Posterior vena cava (tissue), 2 donors: ENCODE measurements around the gene AOX1. TPM values are rescaled to one million over a fixed set of nuclear protein-coding genes. Genes with fewer than 3 reads are reported as not detected.
"Not testable (repeated sequence)": the region's sequence is repeated elsewhere in the genome, so short reads cannot be mapped to it uniquely, and the experiment has no call there.

Source experiments
- DNase-seq: peaks from one replicate; pipeline ENCODE4 v3.0.0-alpha.2; 2020; ENCODE audit warnings: low spot score
- intact Hi-C, 2 donors: fragments of 100-400 bp; cut with DNase I; formaldehyde crosslinking; loops; one replicate each; pipeline versions ENCODE4 v1.14.1 to v1.14.2; 2022 to 2023
- total RNA-seq, 2 donors: library from RNA; stranded (reverse); fragmentation: NEBNext Ultra II Directional; extraction: Animal tissue kit (Norgen Biotek cat#: 25700); gene quantifications; one replicate each; pipeline ENCODE4 v1.2.1, GENCODE V29; 2021
- donor health status: DM: yes; HTN: yes; CAD: no.
- donor health status: DM: yes; HTN: yes; CAD: no.

The AOX1 gene
- total RNA-seq, 2 donors from 2014 or later, result 212 to 333 TPM

GRCh38 chr2:200713704-200714064 is 127.9 kb downstream of the AOX1 start:
- no peak for DNase-seq

GRCh38 chr2:200715014-200715413 is 129.2 kb downstream of the AOX1 start:
- DNase-seq, intact Hi-C loops: not testable (repeated sequence)

More at GRCh38 chr2:200713704-200714064, 127.9 kb downstream of the AOX1 start:
- intact Hi-C loops, result loop anchor here in 1 of 2 donors (5.0 kb wide), 1 partner anchor 99 kb away; the partner anchor contains the start of gene BZW1

- intact Hi-C loops, result no loop called here
- DNase-seq, result no peak
Measured at GRCh38 chr2:200716386-200716785, 130.6 kb downstream of the AOX1 start.

Other genes with a start within 250 kb of the AOX1 start
- 10 to 100 TPM; 13.8 to 18.5 TPM for gene KCTD18, start 75.9 kb upstream of the AOX1 start, total RNA-seq
- 1 to 10 TPM; 2.3 to 2.7 TPM for gene SGO2, start 59.8 kb upstream of the AOX1 start, total RNA-seq
- gene BZW1, start 225.9 kb downstream of the AOX1 start, total RNA-seq, result 100 to 1,000 TPM; 211 to 220 TPM